ENCODE data around the gene PEX3.

Gene PEX3

GRCh38 chr6:143406673-143407072, 43.9 kb upstream of the PEX3 start:
- DNase-seq (ENCODE audit: low read depth), result no peak
- no peak for TF ChIP-seq CTCF (IDR thresholded peaks at IDR 0.05; ENCODE audit: low read length, missing control alignments)
- H3K4me3 ChIP-seq (replicated peaks; ENCODE audit: low read depth, low read length), result no peak overlapping the region

- TF ChIP-seq CTCF (IDR thresholded peaks at IDR 0.05; ENCODE audit: low read length, missing control alignments), result no peak
- no peak for DNase-seq (ENCODE audit: low read depth)
Observed at GRCh38 chr6:143408151-143408786, 42.3 kb upstream of the PEX3 start.

GRCh38 chr6:143408787-143409162, 41.8 kb upstream of the PEX3 start:
- TF ChIP-seq CTCF (IDR thresholded peaks at IDR 0.05; ENCODE audit: low read length, missing control alignments), result no peak
- DNase-seq (ENCODE audit: low read depth), result no peak
- no peak overlapping the region for H3K4me3 ChIP-seq (replicated peaks; ENCODE audit: low read depth, low read length)

More at GRCh38 chr6:143408151-143408786, 42.3 kb upstream of the PEX3 start:
- no peak overlapping the region for H3K4me3 ChIP-seq (replicated peaks; ENCODE audit: low read depth, low read length)

DNA sequence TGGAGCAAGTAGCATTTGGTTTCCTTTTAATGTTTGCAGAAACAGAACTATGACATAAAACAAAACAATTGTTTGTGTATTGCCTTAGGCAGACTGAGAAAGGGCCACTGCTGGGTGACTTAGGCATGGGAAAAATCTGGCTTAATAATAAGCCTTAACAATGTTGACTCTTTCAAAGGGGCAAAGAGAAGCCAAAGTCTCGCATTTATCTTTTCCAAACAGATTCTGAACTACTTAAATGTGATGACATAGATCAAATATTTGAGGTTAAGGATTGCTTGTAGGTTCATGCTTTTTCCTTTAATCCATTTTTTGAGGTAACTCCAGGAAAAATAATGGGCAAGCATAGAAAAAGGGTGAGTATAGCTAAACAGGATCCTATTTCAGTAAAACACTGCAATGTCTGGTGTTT, 39.7 kb upstream of the PEX3 start:
- TF ChIP-seq CTCF (IDR thresholded peaks at IDR 0.05; ENCODE audit: low read length, missing control alignments), result no peak
- no peak overlapping the region for H3K4me3 ChIP-seq (replicated peaks; ENCODE audit: low read depth, low read length)
- DNase-seq (ENCODE audit: low read depth), result no peak

- TF ChIP-seq CTCF (IDR thresholded peaks at IDR 0.05; ENCODE audit: low read length, missing control alignments), result no peak
- H3K4me3 ChIP-seq (replicated peaks; ENCODE audit: low read depth, low read length), result no peak overlapping the region
- no peak for DNase-seq (ENCODE audit: low read depth)
Observed at GRCh38 chr6:143414769-143415168, 35.8 kb upstream of the PEX3 start.

DNA sequence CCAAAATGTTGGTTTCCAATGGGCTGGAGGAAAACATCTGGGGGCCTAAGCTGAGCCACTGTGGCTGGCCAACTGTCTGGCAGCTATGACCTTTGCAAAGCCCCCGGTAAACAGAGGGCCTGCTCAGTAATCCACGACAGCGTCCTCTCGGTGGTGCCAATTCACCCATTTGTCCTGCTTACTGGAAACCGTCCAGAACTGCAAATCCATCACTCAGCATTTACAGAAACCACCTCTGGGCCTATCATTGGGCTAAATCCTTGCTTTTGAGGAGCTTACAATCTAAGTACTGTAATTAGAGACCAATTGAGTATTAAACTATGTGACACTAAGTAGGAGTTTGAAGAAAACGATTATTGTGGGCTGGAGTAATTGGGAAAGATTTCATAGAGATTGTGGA, 31.1 kb upstream of the PEX3 start:
- DNase-seq (ENCODE audit: low read depth), result no peak
- H3K4me3 ChIP-seq (replicated peaks; ENCODE audit: low read depth, low read length), result no peak overlapping the region
- no peak for TF ChIP-seq CTCF (IDR thresholded peaks at IDR 0.05; ENCODE audit: low read length, missing control alignments)

GRCh38 chr6:143426026-143426425, 24.6 kb upstream of the PEX3 start:
- no peak overlapping the region for H3K4me3 ChIP-seq (replicated peaks; ENCODE audit: low read depth, low read length)
- DNase-seq (ENCODE audit: low read depth), result no peak
- no peak for TF ChIP-seq CTCF (IDR thresholded peaks at IDR 0.05; ENCODE audit: low read length, missing control alignments)
